HL-60 (cell line): ENCODE results near the gene TEX54.

ENCODE experiments used
- SPI1 ChIP-seq: IDR thresholded peaks from 2 replicates; pipeline ENCODE4 v1.6.1; 2012; ENCODE audit warnings: low read depth, mild to moderate bottlenecking, borderline replicate concordance
- TF ChIP-seq, protein P1 (sequence below): IDR thresholded peaks from one replicate; pipeline ENCODE4 v1.5.1; 2011; ENCODE audit warnings: low read length, control low read depth, inconsistent platforms; ENCODE audit not compliant: insufficient read depth

DNA sequence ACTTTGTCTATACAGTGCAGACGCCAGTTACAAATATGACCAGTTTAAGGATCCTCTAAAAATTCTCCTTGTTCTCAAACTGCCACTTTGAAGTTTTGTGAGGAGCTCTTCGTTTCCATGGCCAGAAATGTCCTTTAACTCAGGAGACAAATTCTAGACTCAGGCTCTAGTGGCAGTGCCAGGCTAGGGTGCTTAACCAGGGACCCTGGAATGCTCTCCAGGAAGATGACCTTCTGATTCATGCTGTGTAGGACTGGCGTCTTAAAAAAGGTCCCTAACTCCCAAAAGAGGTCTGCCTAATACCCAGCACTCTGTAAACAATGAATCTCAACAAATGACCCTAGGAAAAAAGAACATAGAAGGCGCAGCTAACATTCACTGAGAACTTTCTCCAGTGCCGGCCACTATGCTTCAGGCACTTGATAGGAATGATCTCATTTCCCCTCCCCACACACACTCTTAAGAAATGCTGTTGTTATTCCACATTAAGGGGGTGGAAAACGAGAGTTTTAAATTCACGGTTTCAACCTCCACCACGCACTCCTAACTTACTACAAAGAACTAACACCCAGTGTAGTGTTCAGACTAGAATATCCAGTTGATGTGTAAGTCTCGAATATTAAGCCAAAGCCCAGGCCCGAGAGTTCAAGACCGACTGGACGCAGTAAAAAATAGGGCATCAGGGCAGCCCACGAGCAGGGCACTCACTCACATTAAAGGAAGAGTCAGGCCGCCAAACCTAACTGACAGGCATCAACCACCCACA lies 28.1 kb downstream of the TEX54 start:
- TF ChIP-seq, protein P1, sequence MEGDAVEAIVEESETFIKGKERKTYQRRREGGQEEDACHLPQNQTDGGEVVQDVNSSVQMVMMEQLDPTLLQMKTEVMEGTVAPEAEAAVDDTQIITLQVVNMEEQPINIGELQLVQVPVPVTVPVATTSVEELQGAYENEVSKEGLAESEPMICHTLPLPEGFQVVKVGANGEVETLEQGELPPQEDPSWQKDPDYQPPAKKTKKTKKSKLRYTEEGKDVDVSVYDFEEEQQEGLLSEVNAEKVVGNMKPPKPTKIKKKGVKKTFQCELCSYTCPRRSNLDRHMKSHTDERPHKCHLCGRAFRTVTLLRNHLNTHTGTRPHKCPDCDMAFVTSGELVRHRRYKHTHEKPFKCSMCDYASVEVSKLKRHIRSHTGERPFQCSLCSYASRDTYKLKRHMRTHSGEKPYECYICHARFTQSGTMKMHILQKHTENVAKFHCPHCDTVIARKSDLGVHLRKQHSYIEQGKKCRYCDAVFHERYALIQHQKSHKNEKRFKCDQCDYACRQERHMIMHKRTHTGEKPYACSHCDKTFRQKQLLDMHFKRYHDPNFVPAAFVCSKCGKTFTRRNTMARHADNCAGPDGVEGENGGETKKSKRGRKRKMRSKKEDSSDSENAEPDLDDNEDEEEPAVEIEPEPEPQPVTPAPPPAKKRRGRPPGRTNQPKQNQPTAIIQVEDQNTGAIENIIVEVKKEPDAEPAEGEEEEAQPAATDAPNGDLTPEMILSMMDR: no peak
- no peak for TF ChIP-seq SPI1
